HG03432 (cell line): ENCODE results near the gene ACTR1A.

Experiments
- ATAC-seq: cut with Tn5 transposase; IDR thresholded peaks from one replicate; pipeline ENCODE4 v1.9.1; 2021; ENCODE audit warnings: mild to moderate bottlenecking, moderate library complexity; ENCODE audit not compliant: unreplicated experiment

Gene ACTR1A

GRCh38 chr10:102491136-102491535 is 11.4 kb downstream of the ACTR1A start:
- no peak for ATAC-seq

DNA sequence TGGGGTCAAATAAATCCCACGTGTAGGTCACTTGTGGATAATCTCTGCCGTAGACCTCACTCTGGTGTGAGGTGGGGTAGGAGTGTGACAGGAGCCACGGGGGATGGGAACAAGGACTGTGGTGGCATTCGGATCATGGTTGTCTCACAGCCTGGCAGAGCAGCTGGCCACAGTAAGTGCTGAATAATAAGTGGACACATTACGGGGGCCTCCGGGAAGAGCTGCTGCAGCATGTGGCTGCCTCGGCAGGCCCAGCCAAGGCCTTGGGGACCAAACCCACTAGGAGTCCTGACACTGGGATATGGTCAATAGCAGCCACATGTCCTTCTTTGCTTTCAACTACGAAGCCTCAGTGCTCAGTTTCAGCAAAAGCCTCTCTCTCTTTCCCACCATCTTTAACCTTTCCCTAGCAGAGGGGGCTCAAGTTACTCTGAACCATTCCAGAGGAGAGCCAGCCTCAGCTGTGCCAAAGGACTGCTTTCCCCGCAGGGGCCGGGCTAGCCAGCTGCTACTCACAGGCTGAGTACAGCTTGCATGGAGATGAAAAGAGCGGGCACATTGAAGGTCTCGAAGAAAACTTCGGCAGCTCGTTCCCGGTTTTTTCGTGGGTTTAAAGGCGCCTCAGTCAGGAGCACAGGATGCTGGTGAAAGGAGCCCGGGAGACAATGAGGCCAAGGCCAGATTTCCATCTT is 17.3 kb downstream of the ACTR1A start:
- ATAC-seq: no peak

GRCh38 chr10:102484021-102484420 is 18.5 kb downstream of the ACTR1A start:
- no peak for ATAC-seq

DNA sequence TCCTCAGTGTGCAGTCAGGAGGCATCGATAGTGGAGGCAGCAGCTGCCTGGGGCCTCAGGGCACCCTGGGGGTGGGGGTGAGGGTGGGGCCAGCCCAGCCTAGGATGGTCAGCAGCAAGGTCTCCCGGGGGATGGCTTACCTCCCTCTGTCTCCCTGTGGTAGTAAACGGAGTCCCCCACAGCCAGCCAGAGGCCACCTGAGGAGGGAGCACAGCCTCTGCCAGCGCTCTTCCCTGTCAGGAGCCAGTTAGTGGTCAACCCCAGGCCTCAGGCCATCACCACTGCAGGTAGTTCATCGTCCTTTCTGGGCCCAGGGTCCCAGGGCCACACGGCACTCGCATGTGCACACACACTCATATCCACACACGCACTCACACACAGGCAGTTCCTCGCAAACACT is 22.1 kb downstream of the ACTR1A start:
- ATAC-seq: no peak

GRCh38 chr10:102479651-102480050 is 22.9 kb downstream of the ACTR1A start:
- ATAC-seq: no peak

DNA sequence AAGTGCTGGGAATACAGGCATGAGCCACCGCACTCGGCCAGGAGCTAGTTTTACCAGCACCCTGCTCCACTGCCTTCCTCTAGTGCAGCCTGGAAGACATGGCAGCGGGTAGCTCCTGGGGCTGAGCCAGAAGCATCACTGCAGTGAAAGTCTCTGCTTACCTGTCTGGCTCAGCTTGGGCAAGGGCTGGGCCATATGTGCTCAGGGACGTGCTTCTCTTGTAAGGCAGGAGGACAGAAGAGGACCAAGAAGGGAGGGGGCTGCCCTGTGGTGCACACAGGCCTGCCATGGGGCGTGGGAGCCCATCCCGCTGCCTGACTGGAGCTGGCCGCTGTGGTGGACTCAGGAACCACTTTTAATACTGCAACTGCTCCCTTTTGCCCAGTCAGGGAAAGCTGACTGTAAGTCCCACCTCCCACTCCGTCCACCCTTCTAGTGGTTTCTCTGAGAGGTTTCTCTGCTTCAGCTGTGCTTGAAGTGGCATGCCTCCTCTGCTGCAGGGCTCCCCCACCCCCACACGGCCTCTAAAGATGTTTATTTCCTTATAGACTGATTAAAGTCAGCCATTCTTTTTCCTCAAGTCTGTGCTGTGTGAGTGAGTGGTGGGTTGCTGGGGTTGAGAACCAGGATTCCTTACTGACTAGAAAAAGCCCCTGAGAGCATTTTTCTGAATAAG is 25.9 kb downstream of the ACTR1A start:
- ATAC-seq: no peak

- ATAC-seq: no peak
Measured at GRCh38 chr10:102475451-102476040, 27.0 kb downstream of the ACTR1A start.

DNA sequence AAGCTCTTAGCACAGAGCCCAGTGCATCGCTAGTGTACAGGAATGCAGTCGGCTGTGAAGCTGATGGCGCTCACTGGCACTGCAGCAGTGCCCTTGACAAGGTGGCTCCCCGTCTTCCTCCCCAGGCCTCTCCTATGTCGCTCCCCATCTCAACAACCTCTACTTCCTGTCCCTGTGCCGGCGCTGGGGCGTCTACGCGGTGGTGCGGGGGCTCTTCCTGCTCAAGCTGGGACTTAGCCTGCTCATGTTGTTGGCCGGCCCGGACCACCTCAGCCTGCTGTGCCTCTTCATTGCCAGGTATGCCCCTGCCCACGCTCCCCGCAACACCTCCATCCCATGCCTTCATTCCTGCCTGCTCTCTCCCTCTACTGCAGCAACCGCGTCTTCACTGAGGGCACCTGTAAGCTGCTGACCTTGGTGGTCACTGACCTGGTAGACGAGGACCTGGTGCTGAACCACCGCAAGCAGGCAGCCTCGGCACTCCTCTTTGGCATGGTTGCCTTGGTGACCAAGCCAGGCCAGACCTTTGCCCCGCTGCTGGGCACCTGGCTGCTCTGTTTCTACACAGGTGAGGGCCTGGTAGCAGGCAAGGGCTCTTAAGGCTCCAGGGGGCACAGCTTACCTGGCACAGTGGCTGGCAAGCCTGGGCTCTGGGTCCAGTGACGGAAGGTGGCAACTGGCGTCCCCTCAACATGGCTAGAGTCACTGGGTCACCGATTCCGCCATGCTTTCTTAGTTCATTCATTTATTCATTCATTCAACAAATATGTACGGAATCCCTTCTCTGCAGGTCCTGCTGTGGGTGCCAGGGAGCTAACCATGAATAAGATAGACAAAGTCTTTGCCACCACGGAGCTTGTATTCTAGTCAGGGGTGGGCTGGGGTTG is 28.8 kb downstream of the ACTR1A start:
- no peak for ATAC-seq

DNA sequence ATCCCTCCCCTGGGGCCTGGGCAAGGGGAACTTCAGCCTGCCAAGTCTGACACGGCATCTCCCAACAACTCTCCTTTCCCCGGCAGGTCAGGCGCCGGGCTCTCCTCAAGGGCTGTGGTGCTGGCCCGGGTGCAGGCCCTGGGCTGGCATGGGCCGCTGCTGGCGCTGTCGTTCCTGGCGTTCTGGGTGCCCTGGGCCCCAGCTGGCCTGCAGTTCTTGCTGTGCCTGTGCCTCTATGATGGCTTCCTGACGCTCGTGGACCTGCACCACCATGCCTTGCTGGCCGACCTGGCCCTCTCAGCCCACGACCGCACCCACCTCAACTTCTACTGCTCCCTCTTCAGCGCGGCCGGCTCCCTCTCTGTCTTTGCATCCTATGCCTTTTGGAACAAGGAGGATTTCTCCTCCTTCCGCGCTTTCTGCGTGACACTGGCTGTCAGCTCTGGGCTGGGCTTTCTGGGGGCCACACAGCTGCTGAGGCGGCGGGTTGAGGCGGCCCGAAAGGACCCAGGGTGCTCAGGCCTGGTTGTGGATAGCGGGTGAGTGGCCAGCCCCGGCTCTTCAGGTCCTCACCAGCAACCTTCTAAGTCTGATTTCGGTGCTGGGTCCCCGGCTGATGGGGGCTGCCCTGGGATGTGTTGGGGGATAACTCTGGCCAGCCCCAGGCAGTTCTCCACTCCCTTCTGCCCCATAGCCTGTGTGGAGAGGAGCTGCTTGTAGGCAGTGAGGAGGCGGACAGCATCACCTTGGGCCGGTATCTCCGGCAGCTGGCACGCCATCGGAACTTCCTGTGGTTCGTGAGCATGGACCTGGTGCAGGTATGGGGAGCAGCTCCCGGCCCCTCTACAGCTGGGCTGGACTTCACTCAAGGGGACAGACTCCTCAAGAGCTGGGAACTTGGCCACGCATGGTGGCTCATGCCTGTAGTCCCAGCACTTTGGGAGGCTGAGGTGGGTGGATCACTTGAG is 31.6 kb downstream of the ACTR1A start:
- ATAC-seq: no peak

- ATAC-seq: no peak
Measured at GRCh38 chr10:102468683-102469082, 33.8 kb downstream of the ACTR1A start.

GRCh38 chr10:102467971-102468438 is 34.5 kb downstream of the ACTR1A start:
- no peak for ATAC-seq

DNA sequence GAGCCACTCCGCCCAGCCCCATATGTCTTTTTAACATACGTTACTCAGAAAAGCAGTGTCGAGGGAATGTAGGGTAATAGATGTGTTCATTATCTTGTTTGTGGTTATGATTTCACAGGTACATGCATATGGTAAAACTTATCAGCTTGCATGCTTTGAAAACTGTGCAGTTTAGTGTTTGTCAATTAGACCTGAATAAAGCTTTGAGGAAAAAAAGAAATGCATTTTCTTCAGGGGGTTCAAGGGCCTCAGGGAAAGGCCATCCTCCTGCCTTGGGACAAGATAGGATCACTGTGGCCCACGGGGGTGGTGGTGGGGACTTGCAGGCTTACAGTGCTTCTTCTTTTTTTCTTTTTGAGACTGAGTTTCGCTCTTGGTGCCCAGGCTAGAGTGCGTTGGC is 35.2 kb downstream of the ACTR1A start:
- ATAC-seq: no peak

DNA sequence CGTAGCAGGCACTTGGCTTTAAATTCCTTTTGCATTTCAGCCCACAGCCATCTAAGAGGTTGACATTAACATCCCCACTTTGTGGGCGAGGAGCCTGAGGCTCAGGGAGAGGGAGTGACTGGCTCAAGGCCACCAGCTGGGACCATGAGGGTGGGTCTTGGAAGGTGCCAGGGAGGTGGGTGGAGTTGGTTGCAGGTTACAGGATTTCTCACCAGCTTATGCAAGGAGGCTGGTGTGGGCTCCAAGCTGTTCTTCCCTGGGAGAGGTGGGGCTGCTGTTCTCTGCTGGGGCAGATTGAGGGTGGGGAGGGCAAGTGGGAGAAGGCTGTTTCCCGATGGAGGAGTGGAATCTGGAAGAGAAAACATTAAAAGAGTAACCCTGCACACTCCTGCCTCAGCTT is 37.0 kb downstream of the ACTR1A start:
- no peak for ATAC-seq

- no peak for ATAC-seq
Measured at GRCh38 chr10:102463983-102464382, 38.5 kb downstream of the ACTR1A start.

DNA sequence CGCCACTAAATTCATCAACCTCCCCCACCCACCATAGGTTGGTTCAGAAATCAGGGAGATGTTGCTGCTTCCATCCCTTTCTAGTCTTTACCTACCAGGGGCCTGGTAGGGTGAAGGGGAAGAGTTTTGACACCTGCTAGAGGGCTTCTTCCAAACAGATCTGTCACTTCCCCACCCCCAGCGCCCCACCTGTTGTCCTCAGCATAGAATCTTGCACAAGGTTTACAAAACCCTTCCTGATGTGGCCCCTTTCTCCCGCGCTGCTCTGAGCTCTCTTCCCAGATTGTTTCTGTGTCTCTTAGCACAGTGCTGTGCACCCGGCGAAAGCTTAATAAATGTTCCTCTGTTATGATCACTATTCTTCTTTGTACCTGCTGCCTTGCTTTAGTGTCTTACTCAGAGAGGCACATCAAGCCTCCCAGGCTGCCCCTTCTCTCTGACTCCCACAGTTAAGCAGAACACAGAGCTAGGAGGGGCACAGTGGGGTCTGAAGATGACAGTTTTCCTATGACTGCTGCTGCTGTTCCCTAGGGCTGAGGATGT is 39.9 kb downstream of the ACTR1A start:
- no peak for ATAC-seq

GRCh38 chr10:102461187-102462054 is 41.1 kb downstream of the ACTR1A start:
- ATAC-seq: peak; percentile 87

GRCh38 chr10:102460836-102461186 is 41.7 kb downstream of the ACTR1A start:
- ATAC-seq: peak; percentile 40

DNA sequence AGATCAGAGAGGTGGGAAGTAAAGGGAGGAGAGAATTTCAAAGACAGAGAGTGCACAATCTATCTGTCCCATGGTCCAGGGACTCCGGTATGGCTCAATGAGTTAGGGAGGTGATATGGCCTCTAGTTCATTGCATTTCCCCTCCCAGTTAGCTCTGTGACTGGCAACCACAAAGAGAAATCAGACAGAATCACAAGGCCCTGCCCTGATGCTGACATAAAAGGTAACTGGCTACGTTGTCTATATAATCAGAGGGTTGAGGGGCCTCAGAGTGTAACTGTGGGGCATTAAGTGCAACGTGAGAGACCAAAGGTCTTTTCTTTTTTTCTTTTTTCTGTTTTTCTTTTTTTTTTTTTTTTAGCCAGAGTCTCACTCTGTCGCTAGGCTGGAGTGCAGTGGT is 43.9 kb downstream of the ACTR1A start:
- no peak for ATAC-seq

GRCh38 chr10:102457591-102458150 is 44.8 kb downstream of the ACTR1A start:
- no peak for ATAC-seq
